HepG2 (cell line): Measurements from ENCODE around the gene C1orf74. TPM values are rescaled to one million over a fixed set of nuclear protein-coding genes. Genes with fewer than 3 reads are reported as not detected.

Experiments
- ATAC-seq: fragments of 200-7000 bp; cut with Tn5 transposase; 3 replicates; pipeline ENCODE4 v1.9.1; 2020; ENCODE audit warnings: mild to moderate bottlenecking, moderate library complexity
- BruUV-seq: library from RNA; stranded (reverse); fragments of 400-500 nt; replicated peaks from 2 replicates; lab custom pipeline; 2021; lab: Mats Ljungman, UMichigan
- CTCF ChIA-PET: fragments of 300-600 bp; formaldehyde crosslinking; extraction: SDS; loops from one replicate; lab custom pipeline; 2021; ENCODE audit warnings: low total read pairs, inconsistent platforms, low intra/inter-chr PET ratio; lab: Yijun Ruan, JAX
- POLR2A ChIA-PET: fragments of 350-600 bp; sonication (Branson Sonifier 250); formaldehyde crosslinking; loops from one replicate; lab custom pipeline; 2020; ENCODE audit warnings: antibody characterized with exemption, inconsistent platforms; lab: Yijun Ruan, JAX
- DNase-seq: peaks from one replicate; pipeline ENCODE4 v3.0.0-alpha.2; 2015; ENCODE audit warnings: low spot score
- FAIRE-seq: peaks from 3 replicates; lab custom pipeline; 2011; peaks lifted over from hg19 to GRCh38; lab: Jason Lieb, UNC
- H2AFZ ChIP-seq: one replicate; pipeline ENCODE4 v1.6.1; 2011; ENCODE audit warnings: low read length, inconsistent platforms
- H3K27ac ChIP-seq: fragments of 300-600 bp; 3 replicates; pipeline ENCODE4 v1.8.0; 2011; ENCODE audit warnings: mixed run types, mild to moderate bottlenecking, mixed read lengths, low read length, inconsistent platforms; ENCODE audit not compliant: insufficient read depth; ENCODE audit errors: extremely low read length
- H3K27me3 ChIP-seq, 2 experiments: fragments of 200-600 bp in 1 of 2; 2 replicates in 1 of 2; 3 replicates in 1 of 2; pipeline versions ENCODE4 v1.6.0 to v1.8.0; 2011; ENCODE audit warnings: low read length in 2 of 2, mild to moderate bottlenecking in 2 of 2, moderate library complexity in 2 of 2, inconsistent platforms in 1 of 2; ENCODE audit not compliant: insufficient read depth in 2 of 2, control insufficient read depth in 1 of 2
- H3K36me3 ChIP-seq, 2 experiments: fragments of 200-600 bp in 1 of 2; replicated peaks in 1 of 2; 2 replicates in 1 of 2; 3 replicates in 1 of 2; pipeline versions ENCODE4 v1.5.1 to v1.8.0; 2011; ENCODE audit warnings: low read length in 2 of 2, inconsistent platforms in 1 of 2; ENCODE audit not compliant: insufficient read depth in 2 of 2, control insufficient read depth in 1 of 2
- H3K4me1 ChIP-seq: 2 replicates; pipeline ENCODE4 v1.5.1; 2012; ENCODE audit warnings: low read length, inconsistent platforms; ENCODE audit not compliant: insufficient read depth
- H3K4me2 ChIP-seq: 2 replicates; pipeline ENCODE4 v1.6.0; 2011; ENCODE audit warnings: low read depth, low read length, inconsistent platforms
- H3K4me3 ChIP-seq, 3 experiments: fragments of 200-600 bp in 1 of 3; sonication (generic), shearing (Covaris generic) in 1 of 3; replicated peaks in 1 of 3; 2 replicates each; pipeline ENCODE4 v1.5.1; 2011 to 2016; ENCODE audit warnings: low read length in 3 of 3, inconsistent platforms in 2 of 3, low read depth in 2 of 3, mild to moderate bottlenecking in 2 of 3, control low read depth in 1 of 3, mixed read lengths in 1 of 3; ENCODE audit not compliant: insufficient read depth in 1 of 3
- H3K79me2 ChIP-seq: one replicate; pipeline ENCODE4 v1.6.1; 2011; ENCODE audit warnings: low read length, inconsistent platforms; ENCODE audit not compliant: insufficient read depth
- H3K9ac ChIP-seq: 2 replicates; pipeline ENCODE4 v1.6.0; 2011; ENCODE audit warnings: mild to moderate bottlenecking, low read depth, low read length, inconsistent platforms; ENCODE audit not compliant: insufficient read depth
- H3K9me3 ChIP-seq: 2 replicates; pipeline ENCODE4 v1.5.1; 2012; ENCODE audit warnings: mild to moderate bottlenecking, low read length
- H4K20me1 ChIP-seq: 2 replicates; pipeline ENCODE4 v1.6.0; 2011; ENCODE audit warnings: inconsistent platforms, mild to moderate bottlenecking, low read length, moderate library complexity; ENCODE audit not compliant: insufficient read depth
- ARID3A ChIP-seq: IDR thresholded peaks from 2 replicates; pipeline ENCODE4 v1.6.1; 2012; ENCODE audit warnings: low read depth, low read length, improper control_type of control experiment
- BCL6 ChIP-seq: IDR thresholded peaks from 2 replicates; pipeline ENCODE4 v1.6.1; 2016; ENCODE audit warnings: missing genetic modification reagents, missing compliant biosample characterization
- MTF2 ChIP-seq: sonication (generic); formaldehyde crosslinking; IDR thresholded peaks from 2 replicates; pipeline ENCODE4 v1.5.0; 2020; ENCODE audit warnings: missing genetic modification reagents, borderline replicate concordance
- PRPF4 ChIP-seq: fragments of 200-400 bp; formaldehyde crosslinking; IDR thresholded peaks from 2 replicates; pipeline ENCODE4 v1.6.1; 2016; ENCODE audit warnings: low read length, low read depth; ENCODE audit not compliant: poor library complexity, severe bottlenecking
- ZBTB8A ChIP-seq: sonication (generic); formaldehyde crosslinking; IDR thresholded peaks from 2 replicates; pipeline ENCODE4 v1.4.0; 2020; ENCODE audit warnings: mild to moderate bottlenecking, low read depth, missing genetic modification reagents, borderline replicate concordance
- WGBS: methylation state at CpG from one replicate; pipeline ENCODE4 v1.1.6; 2017; ENCODE audit warnings: low lambda C conversion rate; 5-methylcytosine and 5-hydroxymethylcytosine counted together
- in situ Hi-C: cut with HindIII; loops from 2 replicates; pipeline ENCODE4 v1.10.0; 2017; ENCODE audit warnings: low pct_unique_long_range_greater_than_20kb; ENCODE audit not compliant: extremely low pct_ligation_motif_present
- intact Hi-C: fragments of 100-400 bp; cut with micrococcal nuclease; formaldehyde crosslinking; loops from one replicate; pipeline ENCODE4 v1.10.0; 2022; ENCODE audit not compliant: unreplicated experiment
- polyA plus RNA-seq, 8 experiments: library from polyadenylated mRNA; depleted of rRNA in 3 of 8; stranded (reverse) in 7 of 8; unstranded in 1 of 8; fragments of >200 nt; fragmentation: Illumina TruSeq in 4 of 8; extraction: Trizol in 4 of 8; gene quantifications; 2 replicates each; pipeline versions ENCODE4 v1.2.1 to v1.2.3, GENCODE V29; 2011 to 2016; ENCODE audit warnings: low read depth in 4 of 8, missing spikeins in 1 of 8, mixed read lengths in 1 of 8; ENCODE audit not compliant: insufficient read depth in 1 of 8
- total RNA-seq, 5 experiments: library from RNA; depleted of rRNA; stranded (reverse); fragments of >200 nt; fragmentation: Illumina TruSeq; extraction: Trizol; gene quantifications; 2 replicates each; pipeline ENCODE4 v1.2.3, GENCODE V29; 2016; ENCODE audit warnings: low read depth in 1 of 5
- TF ChIP-seq, protein P1 (sequence below): sonication (generic); formaldehyde crosslinking; IDR thresholded peaks from 2 replicates; pipeline ENCODE4 v1.4.0; 2020; ENCODE audit warnings: mild to moderate bottlenecking, missing genetic modification reagents, borderline replicate concordance
- TF ChIP-seq, protein P2 (sequence below), 2 experiments: sonication (generic) in 1 of 2; formaldehyde crosslinking in 1 of 2; IDR thresholded peaks; 2 replicates each; pipeline versions ENCODE4 v1.6.1 to v1.9.0; 2014 to 2022; ENCODE audit warnings: antibody characterized with exemption in 1 of 2, borderline replicate concordance in 1 of 2, inconsistent platforms in 1 of 2, low read depth in 1 of 2, missing genetic modification reagents in 1 of 2
- TF ChIP-seq, protein P3 (sequence below): sonication (generic); formaldehyde crosslinking; IDR thresholded peaks from 2 replicates; pipeline ENCODE4 v1.8.0; 2022; ENCODE audit warnings: mild to moderate bottlenecking, missing genetic modification reagents; ENCODE audit not compliant: insufficient replicate concordance
- TF ChIP-seq, protein P4 (sequence below): sonication (generic); formaldehyde crosslinking; IDR thresholded peaks from 2 replicates; pipeline ENCODE4 v1.9.0; 2021; ENCODE audit warnings: missing genetic modification reagents, borderline replicate concordance

The C1orf74 gene
- total and polyA plus RNA-seq, 2 of the 13 experiments (the other 11 are each of a cell fraction or from before 2014, with no cell fraction given): 0.33 to 0.71 TPM

DNA sequence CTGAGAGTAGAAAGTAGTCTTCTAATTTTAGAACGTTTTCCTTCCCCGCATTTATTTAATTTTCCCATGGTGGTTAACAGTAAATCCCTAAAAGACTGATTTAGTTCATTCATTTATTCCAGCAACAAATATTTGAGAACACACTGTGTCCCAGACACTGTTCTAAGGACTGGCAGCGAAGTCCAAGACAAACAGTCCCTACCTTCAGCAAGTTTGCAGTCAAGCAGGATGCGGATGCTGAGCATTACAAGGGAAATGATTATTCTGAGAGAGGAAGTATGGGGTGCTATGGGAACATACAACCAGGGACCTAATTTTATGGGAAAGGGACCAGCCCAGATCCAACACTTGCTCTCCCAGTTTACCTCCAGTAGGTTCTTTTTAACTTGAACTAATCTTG lies 1.2 kb upstream of the C1orf74 start:
- ChIA-PET CTCF (no interaction called here), POLR2A (no interaction called here)
- DNase-seq (no peak), ATAC-seq (no peak), FAIRE-seq (no peak)
- H3K36me3 ChIP-seq: no peaks in the 10 kb centered on the region
- peaks cover 0 to 3% of the 10 kb centered on the region in 2 experiments; a peak in 1 of 5 replicates for H3K27me3 ChIP-seq
- WGBS: 42% methylated on average over 4 of the region's 4 CpGs
- H3K4me3 ChIP-seq: no peak overlapping the region
- no peak overlapping the region for H3K9ac ChIP-seq
- H3K4me2 ChIP-seq: no peak overlapping the region
- no peaks in the 10 kb centered on the region for H3K79me2 ChIP-seq
- H2AFZ ChIP-seq: no peak overlapping the region
- H3K27ac ChIP-seq: no peak overlapping the region
- no peaks in the 10 kb centered on the region for H3K9me3 ChIP-seq
- peaks cover 15% of the 10 kb centered on the region for H3K4me1 ChIP-seq
- in situ Hi-C loops: no loop called here
- intact Hi-C loops: loop anchor here (2.0 kb wide), 1 partner anchor 41 kb away; the partner anchor contains the start of gene UTP25
- BruUV-seq: no TSS peak
- no peaks in the 10 kb centered on the region for H4K20me1 ChIP-seq
- TF ChIP-seq MTF2 (CRISPR knock-in tag): no peak
- TF ChIP-seq ARID3A: no peak
- TF ChIP-seq, protein P1, sequence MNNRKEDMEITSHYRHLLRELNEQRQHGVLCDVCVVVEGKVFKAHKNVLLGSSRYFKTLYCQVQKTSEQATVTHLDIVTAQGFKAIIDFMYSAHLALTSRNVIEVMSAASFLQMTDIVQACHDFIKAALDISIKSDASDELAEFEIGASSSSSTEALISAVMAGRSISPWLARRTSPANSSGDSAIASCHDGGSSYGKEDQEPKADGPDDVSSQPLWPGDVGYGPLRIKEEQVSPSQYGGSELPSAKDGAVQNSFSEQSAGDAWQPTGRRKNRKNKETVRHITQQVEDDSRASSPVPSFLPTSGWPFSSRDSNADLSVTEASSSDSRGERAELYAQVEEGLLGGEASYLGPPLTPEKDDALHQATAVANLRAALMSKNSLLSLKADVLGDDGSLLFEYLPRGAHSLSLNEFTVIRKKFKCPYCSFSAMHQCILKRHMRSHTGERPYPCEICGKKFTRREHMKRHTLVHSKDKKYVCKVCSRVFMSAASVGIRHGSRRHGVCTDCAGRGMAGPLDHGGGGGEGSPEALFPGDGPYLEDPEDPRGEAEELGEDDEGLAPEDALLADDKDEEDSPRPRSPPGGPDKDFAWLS (CRISPR knock-in tag): no peak
- TF ChIP-seq, protein P2, sequence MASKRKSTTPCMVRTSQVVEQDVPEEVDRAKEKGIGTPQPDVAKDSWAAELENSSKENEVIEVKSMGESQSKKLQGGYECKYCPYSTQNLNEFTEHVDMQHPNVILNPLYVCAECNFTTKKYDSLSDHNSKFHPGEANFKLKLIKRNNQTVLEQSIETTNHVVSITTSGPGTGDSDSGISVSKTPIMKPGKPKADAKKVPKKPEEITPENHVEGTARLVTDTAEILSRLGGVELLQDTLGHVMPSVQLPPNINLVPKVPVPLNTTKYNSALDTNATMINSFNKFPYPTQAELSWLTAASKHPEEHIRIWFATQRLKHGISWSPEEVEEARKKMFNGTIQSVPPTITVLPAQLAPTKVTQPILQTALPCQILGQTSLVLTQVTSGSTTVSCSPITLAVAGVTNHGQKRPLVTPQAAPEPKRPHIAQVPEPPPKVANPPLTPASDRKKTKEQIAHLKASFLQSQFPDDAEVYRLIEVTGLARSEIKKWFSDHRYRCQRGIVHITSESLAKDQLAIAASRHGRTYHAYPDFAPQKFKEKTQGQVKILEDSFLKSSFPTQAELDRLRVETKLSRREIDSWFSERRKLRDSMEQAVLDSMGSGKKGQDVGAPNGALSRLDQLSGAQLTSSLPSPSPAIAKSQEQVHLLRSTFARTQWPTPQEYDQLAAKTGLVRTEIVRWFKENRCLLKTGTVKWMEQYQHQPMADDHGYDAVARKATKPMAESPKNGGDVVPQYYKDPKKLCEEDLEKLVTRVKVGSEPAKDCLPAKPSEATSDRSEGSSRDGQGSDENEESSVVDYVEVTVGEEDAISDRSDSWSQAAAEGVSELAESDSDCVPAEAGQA (IDR thresholded peaks at IDR 0.05; ENCODE audit: low read depth): no peak
- TF ChIP-seq, protein P2 (CRISPR knock-in tag; IDR thresholded peaks at IDR 0.05; ENCODE audit: borderline replicate concordance): no peak
- TF ChIP-seq, protein P3, sequence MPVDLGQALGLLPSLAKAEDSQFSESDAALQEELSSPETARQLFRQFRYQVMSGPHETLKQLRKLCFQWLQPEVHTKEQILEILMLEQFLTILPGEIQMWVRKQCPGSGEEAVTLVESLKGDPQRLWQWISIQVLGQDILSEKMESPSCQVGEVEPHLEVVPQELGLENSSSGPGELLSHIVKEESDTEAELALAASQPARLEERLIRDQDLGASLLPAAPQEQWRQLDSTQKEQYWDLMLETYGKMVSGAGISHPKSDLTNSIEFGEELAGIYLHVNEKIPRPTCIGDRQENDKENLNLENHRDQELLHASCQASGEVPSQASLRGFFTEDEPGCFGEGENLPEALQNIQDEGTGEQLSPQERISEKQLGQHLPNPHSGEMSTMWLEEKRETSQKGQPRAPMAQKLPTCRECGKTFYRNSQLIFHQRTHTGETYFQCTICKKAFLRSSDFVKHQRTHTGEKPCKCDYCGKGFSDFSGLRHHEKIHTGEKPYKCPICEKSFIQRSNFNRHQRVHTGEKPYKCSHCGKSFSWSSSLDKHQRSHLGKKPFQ (CRISPR knock-in tag): no peak
- TF ChIP-seq PRPF4: no peak
- TF ChIP-seq, protein P4, sequence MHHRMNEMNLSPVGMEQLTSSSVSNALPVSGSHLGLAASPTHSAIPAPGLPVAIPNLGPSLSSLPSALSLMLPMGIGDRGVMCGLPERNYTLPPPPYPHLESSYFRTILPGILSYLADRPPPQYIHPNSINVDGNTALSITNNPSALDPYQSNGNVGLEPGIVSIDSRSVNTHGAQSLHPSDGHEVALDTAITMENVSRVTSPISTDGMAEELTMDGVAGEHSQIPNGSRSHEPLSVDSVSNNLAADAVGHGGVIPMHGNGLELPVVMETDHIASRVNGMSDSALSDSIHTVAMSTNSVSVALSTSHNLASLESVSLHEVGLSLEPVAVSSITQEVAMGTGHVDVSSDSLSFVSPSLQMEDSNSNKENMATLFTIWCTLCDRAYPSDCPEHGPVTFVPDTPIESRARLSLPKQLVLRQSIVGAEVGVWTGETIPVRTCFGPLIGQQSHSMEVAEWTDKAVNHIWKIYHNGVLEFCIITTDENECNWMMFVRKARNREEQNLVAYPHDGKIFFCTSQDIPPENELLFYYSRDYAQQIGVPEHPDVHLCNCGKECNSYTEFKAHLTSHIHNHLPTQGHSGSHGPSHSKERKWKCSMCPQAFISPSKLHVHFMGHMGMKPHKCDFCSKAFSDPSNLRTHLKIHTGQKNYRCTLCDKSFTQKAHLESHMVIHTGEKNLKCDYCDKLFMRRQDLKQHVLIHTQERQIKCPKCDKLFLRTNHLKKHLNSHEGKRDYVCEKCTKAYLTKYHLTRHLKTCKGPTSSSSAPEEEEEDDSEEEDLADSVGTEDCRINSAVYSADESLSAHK (CRISPR knock-in tag): no peak
- no peak for TF ChIP-seq ZBTB8A
- TF ChIP-seq BCL6 (CRISPR knock-in tag): no peak
